HepG2 (cell line): ENCODE results near the gene TMEM106B. TPM values are rescaled to one million over a fixed set of nuclear protein-coding genes. Genes with fewer than 3 reads are reported as not detected.

ENCODE experiments used
- CBX2 ChIP-seq, 2 experiments: fragments of 200-600 bp in 1 of 2; sonication (generic); formaldehyde crosslinking in 1 of 2; IDR thresholded peaks; 2 replicates each; pipeline versions ENCODE4 v1.7.0 to v1.8.1; 2018 to 2022; ENCODE audit warnings: low read depth in 2 of 2, low read length in 1 of 2, mild to moderate bottlenecking in 1 of 2, missing genetic modification reagents in 1 of 2
- GTF2F1 ChIP-seq: fragments of 150-350 bp; IDR thresholded peaks from 2 replicates; pipeline ENCODE4 v1.6.1; 2014; ENCODE audit warnings: low read length
- JUNB ChIP-seq: sonication (generic); formaldehyde crosslinking; IDR thresholded peaks from 2 replicates; pipeline ENCODE4 v1.8.0; 2022; ENCODE audit warnings: missing genetic modification reagents, mild to moderate bottlenecking, borderline replicate concordance
- KMT2B ChIP-seq: IDR thresholded peaks from 2 replicates; pipeline ENCODE4 v1.6.1; 2016; ENCODE audit warnings: missing genetic modification reagents, missing compliant biosample characterization
- MBD4 ChIP-seq: IDR thresholded peaks from 2 replicates; pipeline ENCODE4 v1.6.1; 2012; ENCODE audit warnings: low read length, inconsistent platforms, borderline replicate concordance
- PCBP2 ChIP-seq: fragments of 200-400 bp; formaldehyde crosslinking; optimal IDR thresholded peaks from 2 replicates; pipeline ENCODE3; 2018; ENCODE audit warnings: low read length, low read depth; ENCODE audit not compliant: poor library complexity, severe bottlenecking
- SP5 ChIP-seq: IDR thresholded peaks from 2 replicates; pipeline ENCODE4 v1.6.1; 2016; ENCODE audit warnings: low read depth, borderline replicate concordance
- XRCC5 ChIP-seq: fragments of 200-400 bp; formaldehyde crosslinking; optimal IDR thresholded peaks from 2 replicates; pipeline ENCODE3; 2017; ENCODE audit warnings: mild to moderate bottlenecking, low read length
- ZBTB8A ChIP-seq: sonication (generic); formaldehyde crosslinking; IDR thresholded peaks from 2 replicates; pipeline ENCODE4 v1.4.0; 2020; ENCODE audit warnings: mild to moderate bottlenecking, low read depth, missing genetic modification reagents, borderline replicate concordance
- ZNF138 ChIP-seq: sonication (generic); formaldehyde crosslinking; IDR thresholded peaks from 2 replicates; pipeline ENCODE4 v1.5.0; 2020; ENCODE audit warnings: mild to moderate bottlenecking, low read depth, missing genetic modification reagents
- ZNF232 ChIP-seq: sonication (generic); formaldehyde crosslinking; IDR thresholded peaks from 2 replicates; pipeline ENCODE4 v1.4.0; 2020; ENCODE audit warnings: missing genetic modification reagents, borderline replicate concordance
- ZNF766 ChIP-seq: sonication (generic); formaldehyde crosslinking; IDR thresholded peaks from 2 replicates; pipeline ENCODE4 v1.5.0; 2020; ENCODE audit warnings: missing genetic modification reagents, borderline replicate concordance
- ZNF879 ChIP-seq: sonication (generic); formaldehyde crosslinking; IDR thresholded peaks from 2 replicates; pipeline ENCODE4 v1.8.1; 2023; ENCODE audit warnings: missing genetic modification reagents
- polyA plus RNA-seq, 8 experiments: library from polyadenylated mRNA; depleted of rRNA in 3 of 8; stranded (reverse) in 7 of 8; unstranded in 1 of 8; fragments of >200 nt; fragmentation: Illumina TruSeq in 4 of 8; extraction: Trizol in 4 of 8; gene quantifications; 2 replicates each; pipeline versions ENCODE4 v1.2.1 to v1.2.3, GENCODE V29; 2011 to 2016; ENCODE audit warnings: low read depth in 4 of 8, missing spikeins in 1 of 8, mixed read lengths in 1 of 8; ENCODE audit not compliant: insufficient read depth in 1 of 8
- total RNA-seq, 5 experiments: library from RNA; depleted of rRNA; stranded (reverse); fragments of >200 nt; fragmentation: Illumina TruSeq; extraction: Trizol; gene quantifications; 2 replicates each; pipeline ENCODE4 v1.2.3, GENCODE V29; 2016; ENCODE audit warnings: low read depth in 1 of 5
- TF ChIP-seq, protein P1 (sequence below): sonication (generic); formaldehyde crosslinking; IDR thresholded peaks from 2 replicates; pipeline ENCODE4 v1.4.0; 2020; ENCODE audit warnings: mild to moderate bottlenecking, missing genetic modification reagents
- TF ChIP-seq, protein P2 (sequence below): IDR thresholded peaks from 2 replicates; pipeline ENCODE4 v1.6.1; 2016; ENCODE audit warnings: low read depth, borderline replicate concordance
- TF ChIP-seq, protein P3 (sequence below), 2 experiments: fragments of 450-650 bp in 1 of 2; sonication (generic) in 1 of 2; formaldehyde crosslinking in 1 of 2; IDR thresholded peaks; 2 replicates each; pipeline versions ENCODE4 v1.6.1 to v1.8.0; 2016 to 2022; ENCODE audit warnings: antibody characterized with exemption in 1 of 2, mild to moderate bottlenecking in 1 of 2, missing genetic modification reagents in 1 of 2

TMEM106B gene
- total and polyA plus RNA-seq, 2 of the 13 experiments (the other 11 are each of a cell fraction or from before 2014, with no cell fraction given): 16.8 to 25.1 TPM

GRCh38 chr7:12211054-12211710 is at the start of gene TMEM106B (continued):
- no peak for TF ChIP-seq PCBP2
- peak; percentile 99 for TF ChIP-seq ZNF879
- peak; percentile 78 for TF ChIP-seq JUNB (CRISPR knock-in tag)
- peak; percentile 97 for TF ChIP-seq ZNF232 (CRISPR knock-in tag)
- no peak; the same call in 1 of the 2 replicates for TF ChIP-seq ZNF138 (CRISPR knock-in tag)
- TF ChIP-seq, protein P1, sequence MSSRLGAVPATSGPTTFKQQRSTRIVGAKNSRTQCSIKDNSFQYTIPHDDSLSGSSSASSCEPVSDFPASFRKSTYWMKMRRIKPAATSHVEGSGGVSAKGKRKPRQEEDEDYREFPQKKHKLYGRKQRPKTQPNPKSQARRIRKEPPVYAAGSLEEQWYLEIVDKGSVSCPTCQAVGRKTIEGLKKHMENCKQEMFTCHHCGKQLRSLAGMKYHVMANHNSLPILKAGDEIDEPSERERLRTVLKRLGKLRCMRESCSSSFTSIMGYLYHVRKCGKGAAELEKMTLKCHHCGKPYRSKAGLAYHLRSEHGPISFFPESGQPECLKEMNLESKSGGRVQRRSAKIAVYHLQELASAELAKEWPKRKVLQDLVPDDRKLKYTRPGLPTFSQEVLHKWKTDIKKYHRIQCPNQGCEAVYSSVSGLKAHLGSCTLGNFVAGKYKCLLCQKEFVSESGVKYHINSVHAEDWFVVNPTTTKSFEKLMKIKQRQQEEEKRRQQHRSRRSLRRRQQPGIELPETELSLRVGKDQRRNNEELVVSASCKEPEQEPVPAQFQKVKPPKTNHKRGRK: no peak
- no peak for TF ChIP-seq CBX2 (IDR thresholded peaks at IDR 0.05; ENCODE audit: low read depth, low read length)
- 0 out of 2 replicates have a peak, but pooled peaks have one; percentile 88 for TF ChIP-seq CBX2 (CRISPR knock-in tag; IDR thresholded peaks at IDR 0.05; ENCODE audit: low read depth)
- TF ChIP-seq ZBTB8A: peak; percentile 84; the same call in 1 of the 2 replicates
- peak; percentile 76 for TF ChIP-seq KMT2B (CRISPR knock-in tag)
- TF ChIP-seq MBD4: no peak
- peak; percentile 67 for TF ChIP-seq XRCC5
- 0 out of 2 replicates have a peak, but pooled peaks have one; percentile 18 for TF ChIP-seq GTF2F1
- TF ChIP-seq, protein P2, sequence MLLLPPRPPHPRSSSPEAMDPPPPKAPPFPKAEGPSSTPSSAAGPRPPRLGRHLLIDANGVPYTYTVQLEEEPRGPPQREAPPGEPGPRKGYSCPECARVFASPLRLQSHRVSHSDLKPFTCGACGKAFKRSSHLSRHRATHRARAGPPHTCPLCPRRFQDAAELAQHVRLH: peak; percentile 96; the same call in 1 of the 2 replicates
- peak; percentile 83; the same call in 1 of the 2 replicates for TF ChIP-seq ZNF766 (CRISPR knock-in tag)
- TF ChIP-seq, protein P3, sequence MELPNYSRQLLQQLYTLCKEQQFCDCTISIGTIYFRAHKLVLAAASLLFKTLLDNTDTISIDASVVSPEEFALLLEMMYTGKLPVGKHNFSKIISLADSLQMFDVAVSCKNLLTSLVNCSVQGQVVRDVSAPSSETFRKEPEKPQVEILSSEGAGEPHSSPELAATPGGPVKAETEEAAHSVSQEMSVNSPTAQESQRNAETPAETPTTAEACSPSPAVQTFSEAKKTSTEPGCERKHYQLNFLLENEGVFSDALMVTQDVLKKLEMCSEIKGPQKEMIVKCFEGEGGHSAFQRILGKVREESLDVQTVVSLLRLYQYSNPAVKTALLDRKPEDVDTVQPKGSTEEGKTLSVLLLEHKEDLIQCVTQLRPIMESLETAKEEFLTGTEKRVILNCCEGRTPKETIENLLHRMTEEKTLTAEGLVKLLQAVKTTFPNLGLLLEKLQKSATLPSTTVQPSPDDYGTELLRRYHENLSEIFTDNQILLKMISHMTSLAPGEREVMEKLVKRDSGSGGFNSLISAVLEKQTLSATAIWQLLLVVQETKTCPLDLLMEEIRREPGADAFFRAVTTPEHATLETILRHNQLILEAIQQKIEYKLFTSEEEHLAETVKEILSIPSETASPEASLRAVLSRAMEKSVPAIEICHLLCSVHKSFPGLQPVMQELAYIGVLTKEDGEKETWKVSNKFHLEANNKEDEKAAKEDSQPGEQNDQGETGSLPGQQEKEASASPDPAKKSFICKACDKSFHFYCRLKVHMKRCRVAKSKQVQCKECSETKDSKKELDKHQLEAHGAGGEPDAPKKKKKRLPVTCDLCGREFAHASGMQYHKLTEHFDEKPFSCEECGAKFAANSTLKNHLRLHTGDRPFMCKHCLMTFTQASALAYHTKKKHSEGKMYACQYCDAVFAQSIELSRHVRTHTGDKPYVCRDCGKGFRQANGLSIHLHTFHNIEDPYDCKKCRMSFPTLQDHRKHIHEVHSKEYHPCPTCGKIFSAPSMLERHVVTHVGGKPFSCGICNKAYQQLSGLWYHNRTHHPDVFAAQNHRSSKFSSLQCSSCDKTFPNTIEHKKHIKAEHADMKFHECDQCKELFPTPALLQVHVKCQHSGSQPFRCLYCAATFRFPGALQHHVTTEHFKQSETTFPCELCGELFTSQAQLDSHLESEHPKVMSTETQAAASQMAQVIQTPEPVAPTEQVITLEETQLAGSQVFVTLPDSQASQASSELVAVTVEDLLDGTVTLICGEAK (IDR thresholded peaks at IDR 0.05): no peak
- TF ChIP-seq, protein P3 (CRISPR knock-in tag; IDR thresholded peaks at IDR 0.05): peak; percentile 93
- TF ChIP-seq SP5 (CRISPR knock-in tag): peak; percentile 51; the same call in 1 of the 2 replicates
